ENCODE measurements around the gene SAA2. TPM values are rescaled to one million over a fixed set of nuclear protein-coding genes. Genes with fewer than 3 reads are reported as not detected.

Gene SAA2
- total and polyA plus RNA-seq, 2 of the 4 experiments (the other 2 are of a cell fraction) = not detected

DNA sequence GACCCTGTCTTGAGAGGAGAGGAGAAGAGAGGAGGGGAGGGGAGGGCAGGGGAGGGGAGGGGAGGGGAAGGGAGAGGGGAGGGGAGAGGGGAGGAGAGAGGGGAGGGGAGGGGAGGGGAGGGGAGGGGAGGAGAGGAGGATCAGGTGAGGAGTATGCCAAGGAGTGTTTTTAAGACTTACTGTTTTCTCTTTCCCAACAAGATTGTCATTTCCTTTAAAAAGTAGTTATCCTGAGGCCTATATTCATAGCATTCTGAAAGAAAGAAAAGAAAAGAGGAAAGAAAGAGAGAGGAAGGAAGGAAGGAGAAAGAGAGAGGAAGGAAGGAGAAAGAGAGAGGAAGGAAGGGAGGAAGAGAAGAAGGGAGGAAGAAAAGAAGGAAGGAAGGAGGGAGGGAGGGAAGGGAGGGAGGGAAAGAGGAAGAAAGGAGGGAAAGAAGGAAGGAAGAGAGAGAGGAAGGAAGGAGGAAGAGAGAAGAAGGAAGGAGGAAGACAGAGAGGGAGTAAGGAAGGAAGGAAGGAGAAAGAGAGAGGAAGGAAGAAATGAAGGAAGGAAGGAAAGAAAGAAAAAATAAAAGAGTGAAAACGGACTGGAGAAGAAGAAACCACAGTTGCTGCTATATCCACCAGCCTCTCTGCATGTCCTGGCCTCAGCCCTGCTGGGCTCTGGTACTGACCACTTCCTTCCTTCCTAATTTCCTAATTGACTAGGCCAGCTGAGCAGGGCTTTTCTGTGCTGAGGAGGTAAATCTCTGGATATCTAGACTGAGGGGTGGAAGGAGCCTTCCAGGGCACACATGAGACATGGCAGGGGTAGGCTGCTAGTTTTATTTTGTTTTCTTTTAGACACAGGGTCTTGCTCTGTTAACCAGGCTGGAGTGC is 16.4 kb upstream of the SAA2 start:
- CTCF ChIA-PET = no interaction called here

More for the DNA sequence above, 16.4 kb upstream of the SAA2 start:
- no peaks in the 10 kb centered on the region for H3K9me1 ChIP-seq (ENCODE audit: insufficient read depth, low read length)
- TF ChIP-seq BHLHE40 (IDR thresholded peaks at IDR 0.05; ENCODE audit: low read depth, low read length) = no peak
- TF ChIP-seq CHD1 (IDR thresholded peaks at IDR 0.05; ENCODE audit: low read depth, low read length) = no peak
- no peak for TF ChIP-seq CEBPB (IDR thresholded peaks at IDR 0.05; ENCODE audit: low read depth, low read length)
- TF ChIP-seq RCOR1 (IDR thresholded peaks at IDR 0.05; ENCODE audit: insufficient replicate concordance, low read length) = no peak
- TF ChIP-seq RFX5 (IDR thresholded peaks at IDR 0.05; ENCODE audit: low read depth, low read length) = no peak
- TF ChIP-seq MAZ (IDR thresholded peaks at IDR 0.05; ENCODE audit: borderline replicate concordance, low read depth, low read length) = no peak
- TF ChIP-seq NFE2L2 (IDR thresholded peaks at IDR 0.05; ENCODE audit: low read depth, low read length) = no peak
- TF ChIP-seq, protein P1, sequence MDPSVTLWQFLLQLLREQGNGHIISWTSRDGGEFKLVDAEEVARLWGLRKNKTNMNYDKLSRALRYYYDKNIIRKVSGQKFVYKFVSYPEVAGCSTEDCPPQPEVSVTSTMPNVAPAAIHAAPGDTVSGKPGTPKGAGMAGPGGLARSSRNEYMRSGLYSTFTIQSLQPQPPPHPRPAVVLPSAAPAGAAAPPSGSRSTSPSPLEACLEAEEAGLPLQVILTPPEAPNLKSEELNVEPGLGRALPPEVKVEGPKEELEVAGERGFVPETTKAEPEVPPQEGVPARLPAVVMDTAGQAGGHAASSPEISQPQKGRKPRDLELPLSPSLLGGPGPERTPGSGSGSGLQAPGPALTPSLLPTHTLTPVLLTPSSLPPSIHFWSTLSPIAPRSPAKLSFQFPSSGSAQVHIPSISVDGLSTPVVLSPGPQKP (IDR thresholded peaks at IDR 0.05; ENCODE audit: borderline replicate concordance, low read depth, low read length) = no peak
- TF ChIP-seq FOS (IDR thresholded peaks at IDR 0.05; ENCODE audit: low read depth, low read length) = no peak
- no peak overlapping the region for H3K4me2 ChIP-seq (ENCODE audit: low read depth, low read length)
- BruUV-seq (replicated peaks) = no TSS peak
- H3K4ac ChIP-seq (ENCODE audit: low read depth, low read length) = no peak overlapping the region
- H3K23ac ChIP-seq (ENCODE audit: low read depth, low read length) = no peak overlapping the region
- H3K36me3 ChIP-seq (ENCODE audit: control insufficient read depth, insufficient read depth, low read length) = no peaks in the 10 kb centered on the region
- dilution Hi-C loops (cut with HindIII; ENCODE audit: low sequenced_read_pairs, unreplicated experiment) (no loop called here), in situ Hi-C loops (cut with MboI; ENCODE audit: low sequenced_read_pairs) (no loop called here), intact Hi-C loops (cut with micrococcal nuclease) (no loop called here)
- no peak overlapping the region for H2BK120ac ChIP-seq (ENCODE audit: low read depth, low read length)
- no peaks in the 10 kb centered on the region for H3K4me1 ChIP-seq (ENCODE audit: control insufficient read depth, insufficient read depth, low read length)
- POLR2A ChIA-PET (ENCODE audit: unreplicated experiment) = no interaction called here
- no peak overlapping the region for H3K14ac ChIP-seq (replicated peaks; ENCODE audit: low read depth, low read length)
- H4K5ac ChIP-seq (ENCODE audit: low read depth, low read length) = no peak overlapping the region
- H2BK5ac ChIP-seq (ENCODE audit: low read depth, low read length, poor library complexity, severe bottlenecking) = no peak overlapping the region
- ATAC-seq (ENCODE audit: low read depth) = no peak
- H3K27me3 ChIP-seq (ENCODE audit: control insufficient read depth, insufficient read depth, low read length) = peaks cover 13% of the 10 kb centered on the region
- H4K20me1 ChIP-seq (ENCODE audit: insufficient read depth, low read length) = no peaks in the 10 kb centered on the region
- H4K8ac ChIP-seq (ENCODE audit: low read depth in 2 of 2, low read length in 2 of 2) = no peak overlapping the region
- no peaks in the 10 kb centered on the region for H3K79me1 ChIP-seq (ENCODE audit: low read depth in 1 of 2, low read length in 2 of 2)
- H3K4me3 ChIP-seq (ENCODE audit: insufficient read depth, low read depth, low read length) = no peak overlapping the region
- H4K91ac ChIP-seq (ENCODE audit: insufficient read depth, low read depth, low read length) = no peak overlapping the region
- no peak overlapping the region for H3K56ac ChIP-seq (ENCODE audit: extremely low read depth, insufficient read depth, low read length)
- no peak overlapping the region for H2AFZ ChIP-seq (replicated peaks; ENCODE audit: low read length, poor library complexity)
- no peaks in the 10 kb centered on the region for H3K9me3 ChIP-seq (ENCODE audit: control insufficient read depth, insufficient read depth, low read length)
- DNase-seq = no peak
- no peak overlapping the region for H3K18ac ChIP-seq (ENCODE audit: low read depth, low read length)
- no peak overlapping the region for H2AK9ac ChIP-seq (replicated peaks; ENCODE audit: low read depth, low read length, poor library complexity)
- H2AK5ac ChIP-seq (ENCODE audit: low read depth, low read length) = no peak overlapping the region
- no peak overlapping the region for H3K27ac ChIP-seq (ENCODE audit: insufficient read depth, low read length)
- no CpG with 5 or more reads among the region's 1 CpG for WGBS, 2 experiments (ENCODE audit: extremely low coverage in 2 of 2, insufficient read length in 1 of 2)
- H2BK15ac ChIP-seq (ENCODE audit: low read depth, low read length) = no peak overlapping the region
- no peak overlapping the region for H3K9ac ChIP-seq (ENCODE audit: low read depth, low read length)
- no peak overlapping the region for H2BK20ac ChIP-seq (ENCODE audit: low read depth, low read length)

Measured in IMR-90 (cell line).